Keratinocyte (primary cell): Measurements from ENCODE around the gene CLEC16A. TPM values are rescaled to one million over a fixed set of nuclear protein-coding genes. Genes with fewer than 3 reads are reported as not detected.

Experiments used
- DNase-seq: peaks from one replicate; pipeline ENCODE4 v3.0.0-alpha.2; 2011; ENCODE audit warnings: low read depth, missing footprints, low spot score
- FAIRE-seq: peaks from 2 replicates; lab custom pipeline; 2011; peaks lifted over from hg19 to GRCh38; lab: Jason Lieb, UNC
- H2AFZ ChIP-seq: 2 replicates; pipeline ENCODE4 v1.6.0; 2012; ENCODE audit warnings: low read length, control low read depth, inconsistent platforms; ENCODE audit not compliant: control insufficient read depth
- H3K27ac ChIP-seq: 2 replicates; pipeline ENCODE4 v1.5.1; 2011; ENCODE audit warnings: low read length; ENCODE audit not compliant: control insufficient read depth, insufficient read depth
- H3K27me3 ChIP-seq: 3 replicates; pipeline ENCODE4 v1.6.0; 2011; ENCODE audit warnings: low read length; ENCODE audit not compliant: control insufficient read depth, insufficient read depth; ENCODE audit errors: extremely low read depth
- H3K36me3 ChIP-seq, 2 experiments: 2 replicates in 1 of 2; 3 replicates in 1 of 2; pipeline ENCODE4 v1.5.1; 2011; ENCODE audit warnings: low read length in 2 of 2, mild to moderate bottlenecking in 1 of 2; ENCODE audit not compliant: control insufficient read depth in 2 of 2, insufficient read depth in 2 of 2; ENCODE audit errors: extremely low read depth in 1 of 2
- H3K4me1 ChIP-seq: 3 replicates; pipeline ENCODE4 v1.5.1; 2011; ENCODE audit warnings: low read length; ENCODE audit not compliant: control insufficient read depth, insufficient read depth; ENCODE audit errors: extremely low read depth
- H3K4me2 ChIP-seq: 3 replicates; pipeline ENCODE4 v1.6.0; 2011; ENCODE audit warnings: low read depth, low read length; ENCODE audit not compliant: control insufficient read depth, insufficient read depth; ENCODE audit errors: extremely low read depth
- H3K4me3 ChIP-seq, 3 experiments: fragments of 200-600 bp in 1 of 3; sonication (generic) in 1 of 3; 2 replicates in 2 of 3; 3 replicates in 1 of 3; pipeline ENCODE4 v1.5.1; 2011 to 2016; ENCODE audit warnings: low read length in 3 of 3, mild to moderate bottlenecking in 3 of 3, control low read depth in 2 of 3, inconsistent platforms in 1 of 3, low read depth in 1 of 3, mixed read lengths in 1 of 3, mixed run types in 1 of 3, moderate library complexity in 1 of 3; ENCODE audit not compliant: control insufficient read depth in 2 of 3, insufficient read depth in 2 of 3; ENCODE audit errors: extremely low read depth in 1 of 3
- H3K79me2 ChIP-seq: 2 replicates; pipeline ENCODE4 v1.6.0; 2012; ENCODE audit warnings: low read length; ENCODE audit not compliant: control insufficient read depth, insufficient read depth
- H3K9ac ChIP-seq: 3 replicates; pipeline ENCODE4 v1.6.0; 2011; ENCODE audit warnings: low read length; ENCODE audit not compliant: control insufficient read depth, insufficient read depth; ENCODE audit errors: extremely low read depth
- H3K9me1 ChIP-seq: 3 replicates; pipeline ENCODE4 v1.6.0; 2011; ENCODE audit warnings: low read length; ENCODE audit not compliant: control insufficient read depth, insufficient read depth; ENCODE audit errors: extremely low read depth
- H3K9me3 ChIP-seq: 2 replicates; pipeline ENCODE4 v1.5.1; 2012; ENCODE audit warnings: low read depth, low read length; ENCODE audit not compliant: control insufficient read depth
- H4K20me1 ChIP-seq: 3 replicates; pipeline ENCODE4 v1.6.0; 2011; ENCODE audit warnings: low read length; ENCODE audit not compliant: control insufficient read depth, insufficient read depth; ENCODE audit errors: extremely low read depth
- EZH2 ChIP-seq: IDR thresholded peaks from one replicate; pipeline ENCODE4 v1.6.1; 2012; ENCODE audit warnings: inconsistent platforms, mild to moderate bottlenecking, low read length, moderate library complexity
- dilution Hi-C: fragments of 300-500 bp; cut with MboI; formaldehyde crosslinking; loops from one replicate; pipeline ENCODE4 v1.7.0; 2020; ENCODE audit warnings: low sequenced_read_pairs; ENCODE audit not compliant: extremely low pct_ligation_motif_present
- polyA plus RNA-seq, 5 experiments: library from polyadenylated mRNA; depleted of rRNA in 3 of 5; stranded (reverse) in 3 of 5; stranded (forward) in 1 of 5; unstranded in 1 of 5; fragments of >200 nt; gene quantifications; 1 replicate in 1 of 5; 2 replicates in 3 of 5; 3 replicates in 1 of 5; pipeline versions ENCODE4 v1.2.1 to v1.2.3, GENCODE V29; 2011 to 2012; ENCODE audit warnings: missing spikeins in 2 of 5, low read depth in 1 of 5, low replicate concordance in 1 of 5
- TF ChIP-seq, protein P1 (sequence below), 3 experiments: IDR thresholded peaks in 1 of 3; conservative IDR thresholded peaks in 1 of 3; optimal IDR thresholded peaks in 1 of 3; 2 replicates in 2 of 3; 3 replicates in 1 of 3; pipeline versions ENCODE3 to v1.5.1; 2011; ENCODE audit warnings: low read length in 3 of 3, mild to moderate bottlenecking in 3 of 3, moderate library complexity in 2 of 3, control low read depth in 1 of 3, inconsistent platforms in 1 of 3; ENCODE audit not compliant: insufficient read depth in 2 of 3; ENCODE audit errors: extremely low read depth in 1 of 3

Gene CLEC16A
- polyA plus RNA-seq, 1 donor (not counting 4 experiments of a cell fraction or from before 2014, with no cell fraction given): 9.5 TPM

DNA sequence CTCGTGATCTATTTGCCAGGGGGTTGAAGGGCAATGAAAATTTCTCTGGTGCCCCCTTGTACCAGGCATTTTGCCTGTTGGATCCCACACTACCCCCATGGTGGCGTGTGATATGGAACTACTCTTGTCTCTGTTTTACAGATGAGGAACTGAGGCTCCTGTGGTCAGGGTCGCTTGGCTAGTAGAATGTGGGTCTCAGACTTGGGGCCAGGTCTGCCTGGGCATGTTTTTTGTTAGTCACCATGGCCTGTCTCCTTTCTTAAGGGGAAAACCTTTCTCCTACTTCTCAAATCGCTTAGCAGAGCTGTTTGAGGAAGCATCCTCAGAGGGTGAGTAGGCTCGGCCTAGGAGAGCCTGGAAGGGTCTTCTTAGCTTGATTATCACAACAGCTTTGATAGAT lies 51.2 kb downstream of the CLEC16A start:
- Histone ChIP-seq H3K79me2 (no peaks in the 10 kb centered on the region), H4K20me1 (no peaks in the 10 kb centered on the region), H3K27ac (peak overlapping the region; percentile 27), H3K4me2 (peak overlapping the region; percentile 29), H3K36me3 (peaks cover 11 to 15% of the 10 kb centered on the region in 2 experiments), H3K9me1 (no peaks in the 10 kb centered on the region), H2AFZ (no peak overlapping the region), H3K4me3 (no peak overlapping the region), H3K4me1 (peaks cover 45% of the 10 kb centered on the region), H3K27me3 (no peaks in the 10 kb centered on the region), H3K9ac (no peak overlapping the region), H3K9me3 (no peaks in the 10 kb centered on the region)
- TF ChIP-seq, protein P1, sequence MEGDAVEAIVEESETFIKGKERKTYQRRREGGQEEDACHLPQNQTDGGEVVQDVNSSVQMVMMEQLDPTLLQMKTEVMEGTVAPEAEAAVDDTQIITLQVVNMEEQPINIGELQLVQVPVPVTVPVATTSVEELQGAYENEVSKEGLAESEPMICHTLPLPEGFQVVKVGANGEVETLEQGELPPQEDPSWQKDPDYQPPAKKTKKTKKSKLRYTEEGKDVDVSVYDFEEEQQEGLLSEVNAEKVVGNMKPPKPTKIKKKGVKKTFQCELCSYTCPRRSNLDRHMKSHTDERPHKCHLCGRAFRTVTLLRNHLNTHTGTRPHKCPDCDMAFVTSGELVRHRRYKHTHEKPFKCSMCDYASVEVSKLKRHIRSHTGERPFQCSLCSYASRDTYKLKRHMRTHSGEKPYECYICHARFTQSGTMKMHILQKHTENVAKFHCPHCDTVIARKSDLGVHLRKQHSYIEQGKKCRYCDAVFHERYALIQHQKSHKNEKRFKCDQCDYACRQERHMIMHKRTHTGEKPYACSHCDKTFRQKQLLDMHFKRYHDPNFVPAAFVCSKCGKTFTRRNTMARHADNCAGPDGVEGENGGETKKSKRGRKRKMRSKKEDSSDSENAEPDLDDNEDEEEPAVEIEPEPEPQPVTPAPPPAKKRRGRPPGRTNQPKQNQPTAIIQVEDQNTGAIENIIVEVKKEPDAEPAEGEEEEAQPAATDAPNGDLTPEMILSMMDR (optimal IDR thresholded peaks at IDR 0.05 in 1 of 3, IDR thresholded peaks at IDR 0.05 in 1 of 3, conservative IDR thresholded peaks at IDR 0.05 in 1 of 3; ENCODE audit: extremely low read depth in 1 of 3, insufficient read depth in 2 of 3, low read length in 3 of 3): no peak
- no peak for TF ChIP-seq EZH2
- dilution Hi-C loops: no loop called here
- no peak for DNase-seq
- FAIRE-seq: no peak

DNA sequence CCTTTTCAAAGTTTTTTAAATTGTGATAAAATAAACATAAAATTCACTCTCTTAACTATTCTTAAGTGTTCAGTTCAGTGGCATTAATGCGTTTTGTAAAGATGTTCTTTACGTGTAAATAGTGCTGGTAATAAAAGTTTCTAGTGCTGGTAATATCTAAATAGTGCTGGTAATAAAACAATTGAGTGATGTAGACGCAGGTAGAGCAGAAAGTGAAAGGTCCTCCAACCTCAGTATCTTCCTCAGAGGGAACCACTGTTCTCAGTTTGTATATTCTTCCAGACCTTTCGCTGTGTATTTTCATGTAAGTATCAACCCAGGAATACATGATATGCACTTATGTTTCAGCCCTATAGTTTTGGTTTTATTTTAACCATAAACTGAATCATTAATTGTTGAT lies 53.1 kb downstream of the CLEC16A start:
- no peak for FAIRE-seq
- H3K36me3 ChIP-seq: peaks cover 10 to 11% of the 10 kb centered on the region in 2 experiments

More for the DNA sequence above, 53.1 kb downstream of the CLEC16A start:
- dilution Hi-C loops: no loop called here
- H3K27ac ChIP-seq: no peak overlapping the region
- H3K79me2 ChIP-seq: no peaks in the 10 kb centered on the region
- H4K20me1 ChIP-seq: no peaks in the 10 kb centered on the region
- DNase-seq: no peak
- no peak overlapping the region for H3K4me2 ChIP-seq
- no peaks in the 10 kb centered on the region for H3K9me1 ChIP-seq
- H3K4me3 ChIP-seq: no peak overlapping the region
- no peak overlapping the region for H3K9ac ChIP-seq
- H3K4me1 ChIP-seq: peaks cover 29% of the 10 kb centered on the region
- no peaks in the 10 kb centered on the region for H3K27me3 ChIP-seq
- no peak for TF ChIP-seq EZH2
- TF ChIP-seq, protein P1 (optimal IDR thresholded peaks at IDR 0.05 in 1 of 3, IDR thresholded peaks at IDR 0.05 in 1 of 3, conservative IDR thresholded peaks at IDR 0.05 in 1 of 3; ENCODE audit: extremely low read depth in 1 of 3, insufficient read depth in 2 of 3, low read length in 3 of 3): no peak
- no peak overlapping the region for H2AFZ ChIP-seq
- no peaks in the 10 kb centered on the region for H3K9me3 ChIP-seq
